Measurements from ENCODE around the gene NRG3. TPM values are rescaled to one million over a fixed set of nuclear protein-coding genes. Genes with fewer than 3 reads are reported as not detected.

NRG3 gene
- total RNA-seq, 1 experiment from 2014 or later: 0.66 TPM

- BruUV-seq (replicated peaks): no TSS peak
- Histone ChIP-seq H3K36me3 (ENCODE audit: control insufficient read depth, insufficient read depth, low read length) (no peaks in the 10 kb centered on the region), H3K4me3 (ENCODE audit: low read depth, low read length) (no peak overlapping the region), H3K27me3 (replicated peaks; ENCODE audit: control insufficient read depth, insufficient read depth, low read length) (no peaks in the 10 kb centered on the region), H3K9me3 (no peaks in the 10 kb centered on the region), H3K4me1 (no peaks in the 10 kb centered on the region)
- ChIA-PET POLR2A (no interaction called here), CTCF (no interaction called here)
- H3K4me3 Mint-ChIP-seq (ENCODE audit: unreplicated experiment): no peak overlapping the region
- no peaks in the 10 kb centered on the region for H3K9me3 Mint-ChIP-seq (ENCODE audit: unreplicated experiment)
- no peak for DNase-seq
- H3K27ac Mint-ChIP-seq (ENCODE audit: unreplicated experiment): no peak overlapping the region
- no peak for TF ChIP-seq CTCF (IDR thresholded peaks at IDR 0.05; ENCODE audit: insufficient read depth in 1 of 2, low read depth in 1 of 2, low read length in 1 of 2, severe bottlenecking in 1 of 2, unreplicated experiment in 1 of 2)
- intact Hi-C loops (cut with micrococcal nuclease; ENCODE audit: unreplicated experiment): no loop called here
- H3K4me1 Mint-ChIP-seq (ENCODE audit: low read depth, unreplicated experiment): peaks cover 8% of the 10 kb centered on the region
- H3K36me3 Mint-ChIP-seq (ENCODE audit: insufficient read depth, unreplicated experiment): no peaks in the 10 kb centered on the region
- no peaks in the 10 kb centered on the region for H3K27me3 Mint-ChIP-seq (ENCODE audit: insufficient read depth, unreplicated experiment)
Measured at GRCh38 chr10:82643076-82643475, 768.1 kb downstream of the NRG3 start.

- Histone ChIP-seq H3K27me3 (replicated peaks; ENCODE audit: control insufficient read depth, insufficient read depth, low read length) (no peaks in the 10 kb centered on the region), H3K36me3 (ENCODE audit: control insufficient read depth, insufficient read depth, low read length) (no peaks in the 10 kb centered on the region), H3K9me3 (no peaks in the 10 kb centered on the region), H3K4me1 (no peaks in the 10 kb centered on the region), H3K4me3 (ENCODE audit: low read depth, low read length) (no peak overlapping the region)
- H3K4me3 Mint-ChIP-seq (ENCODE audit: unreplicated experiment): no peak overlapping the region
- intact Hi-C loops (cut with micrococcal nuclease; ENCODE audit: unreplicated experiment): no loop called here
- POLR2A ChIA-PET: no interaction called here
- BruUV-seq (replicated peaks): no TSS peak
- TF ChIP-seq CTCF (IDR thresholded peaks at IDR 0.05; ENCODE audit: insufficient read depth in 1 of 2, low read depth in 1 of 2, low read length in 1 of 2, severe bottlenecking in 1 of 2, unreplicated experiment in 1 of 2): no peak
- H3K4me1 Mint-ChIP-seq (ENCODE audit: low read depth, unreplicated experiment): peaks cover 8% of the 10 kb centered on the region
- H3K27me3 Mint-ChIP-seq (ENCODE audit: insufficient read depth, unreplicated experiment): no peaks in the 10 kb centered on the region
- no peak for DNase-seq
- peak overlapping the region; percentile 19 for H3K27ac Mint-ChIP-seq (ENCODE audit: unreplicated experiment)
- CTCF ChIA-PET: no interaction called here
- no peaks in the 10 kb centered on the region for H3K36me3 Mint-ChIP-seq (ENCODE audit: insufficient read depth, unreplicated experiment)
- no peaks in the 10 kb centered on the region for H3K9me3 Mint-ChIP-seq (ENCODE audit: unreplicated experiment)
Measured at GRCh38 chr10:82643601-82644000, 768.6 kb downstream of the NRG3 start.

- BruUV-seq (replicated peaks): no TSS peak
- TF ChIP-seq CTCF (IDR thresholded peaks at IDR 0.05; ENCODE audit: insufficient read depth in 1 of 2, low read depth in 1 of 2, low read length in 1 of 2, severe bottlenecking in 1 of 2, unreplicated experiment in 1 of 2): no peak
- H3K9me3 Mint-ChIP-seq (ENCODE audit: unreplicated experiment): no peaks in the 10 kb centered on the region
Measured at GRCh38 chr10:82645221-82645620, 770.2 kb downstream of the NRG3 start.

More at GRCh38 chr10:82645221-82645620, 770.2 kb downstream of the NRG3 start:
- ChIA-PET CTCF (no interaction called here), POLR2A (no interaction called here)
- Histone ChIP-seq H3K36me3 (ENCODE audit: control insufficient read depth, insufficient read depth, low read length) (no peaks in the 10 kb centered on the region), H3K27me3 (replicated peaks; ENCODE audit: control insufficient read depth, insufficient read depth, low read length) (no peaks in the 10 kb centered on the region), H3K4me3 (ENCODE audit: low read depth, low read length) (no peak overlapping the region), H3K4me1 (no peaks in the 10 kb centered on the region), H3K9me3 (no peaks in the 10 kb centered on the region)
- H3K27ac Mint-ChIP-seq (ENCODE audit: unreplicated experiment): no peak overlapping the region
- H3K36me3 Mint-ChIP-seq (ENCODE audit: insufficient read depth, unreplicated experiment): no peaks in the 10 kb centered on the region
- H3K4me1 Mint-ChIP-seq (ENCODE audit: low read depth, unreplicated experiment): peaks cover 8% of the 10 kb centered on the region
- DNase-seq: no peak
- no peak overlapping the region for H3K4me3 Mint-ChIP-seq (ENCODE audit: unreplicated experiment)
- no peaks in the 10 kb centered on the region for H3K27me3 Mint-ChIP-seq (ENCODE audit: insufficient read depth, unreplicated experiment)
- intact Hi-C loops (cut with micrococcal nuclease; ENCODE audit: unreplicated experiment): no loop called here

Data from Caco-2 (cell line).